GM19099 (cell line): Measurements from ENCODE around the gene CANT1.

Experiments used
- POLR2A ChIP-seq: IDR thresholded peaks from 3 replicates; pipeline ENCODE4 v1.6.1; 2011; ENCODE audit warnings: low read depth; ENCODE audit not compliant: insufficient read length; ENCODE audit errors: extremely low read depth

The CANT1 gene

GRCh38 chr17:79023180-79023705 lies 13.7 kb upstream of the CANT1 start:
- no peak for TF ChIP-seq POLR2A

DNA sequence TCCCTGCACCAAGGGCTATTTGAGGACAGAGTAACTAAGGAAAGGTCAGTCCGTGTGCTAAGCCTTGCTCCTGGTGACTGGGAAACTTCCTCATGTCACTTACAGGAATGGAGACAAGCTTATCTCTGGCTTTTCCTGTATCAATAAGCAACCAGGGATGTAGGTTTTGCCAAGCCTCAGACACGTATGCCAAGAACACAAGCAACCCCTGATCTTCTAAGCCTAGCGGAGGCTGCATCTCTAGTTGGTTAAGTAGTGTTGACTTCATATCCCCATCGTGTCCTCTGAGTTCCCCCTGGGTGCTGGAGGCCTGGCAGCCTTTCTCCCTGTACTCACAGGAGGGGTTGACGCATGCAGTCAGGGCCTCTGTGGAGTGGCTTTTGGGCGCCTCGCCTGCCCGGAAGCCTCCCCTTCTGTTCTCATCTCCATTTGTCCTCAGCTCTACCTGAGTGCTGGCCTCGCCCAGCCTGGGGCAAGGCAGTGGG lies 13.0 kb upstream of the CANT1 start:
- no peak for TF ChIP-seq POLR2A

- no peak for TF ChIP-seq POLR2A
Measured at GRCh38 chr17:79020631-79021301, 11.2 kb upstream of the CANT1 start.

GRCh38 chr17:79019632-79020584 lies 10.3 kb upstream of the CANT1 start:
- TF ChIP-seq POLR2A = no peak

GRCh38 chr17:79019261-79019631 lies 9.7 kb upstream of the CANT1 start:
- no peak for TF ChIP-seq POLR2A

GRCh38 chr17:79018370-79018695 lies 8.8 kb upstream of the CANT1 start:
- no peak for TF ChIP-seq POLR2A

DNA sequence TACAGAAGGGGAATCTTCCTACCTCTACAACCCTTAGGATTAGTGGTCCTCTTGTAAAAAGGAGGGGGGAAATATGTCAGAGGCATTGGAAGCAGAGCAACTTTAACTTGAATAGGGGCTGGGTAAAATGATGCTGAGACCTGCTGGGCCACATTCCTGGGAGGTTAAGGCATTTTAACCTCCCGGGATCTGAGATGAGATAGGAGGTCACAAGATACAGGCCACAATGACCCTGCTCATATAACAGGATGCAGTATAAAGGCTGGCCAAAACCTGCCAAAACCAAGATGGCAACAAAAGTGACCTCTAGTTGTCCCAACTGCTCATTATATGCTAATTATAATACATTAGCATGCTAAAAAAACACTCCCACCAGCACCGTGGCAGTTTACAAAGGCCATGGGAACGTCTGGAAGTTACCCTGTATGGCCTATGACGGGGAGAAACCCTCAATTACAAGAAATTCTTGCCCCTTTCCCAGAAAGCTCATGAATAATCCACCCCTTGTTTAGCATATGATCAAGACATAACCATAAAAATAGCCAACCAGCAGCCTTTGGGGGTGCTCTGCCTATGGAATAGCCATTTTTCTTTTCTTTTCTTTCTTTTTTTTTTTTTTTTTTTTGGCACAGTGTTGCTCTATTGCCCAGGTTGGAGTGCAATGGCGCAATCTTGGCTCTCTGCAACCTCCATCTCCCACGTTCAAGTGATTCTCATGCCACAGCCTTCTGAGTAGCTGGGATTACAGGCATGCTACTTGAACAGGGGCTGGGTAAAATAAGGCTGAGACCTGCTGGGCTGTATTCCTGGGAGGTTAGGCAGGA lies 8.2 kb upstream of the CANT1 start:
- no peak for TF ChIP-seq POLR2A

GRCh38 chr17:79014158-79014758 lies 4.7 kb upstream of the CANT1 start:
- no peak for TF ChIP-seq POLR2A

- no peak for TF ChIP-seq POLR2A
Measured at GRCh38 chr17:79012563-79013134, 3.1 kb upstream of the CANT1 start.

DNA sequence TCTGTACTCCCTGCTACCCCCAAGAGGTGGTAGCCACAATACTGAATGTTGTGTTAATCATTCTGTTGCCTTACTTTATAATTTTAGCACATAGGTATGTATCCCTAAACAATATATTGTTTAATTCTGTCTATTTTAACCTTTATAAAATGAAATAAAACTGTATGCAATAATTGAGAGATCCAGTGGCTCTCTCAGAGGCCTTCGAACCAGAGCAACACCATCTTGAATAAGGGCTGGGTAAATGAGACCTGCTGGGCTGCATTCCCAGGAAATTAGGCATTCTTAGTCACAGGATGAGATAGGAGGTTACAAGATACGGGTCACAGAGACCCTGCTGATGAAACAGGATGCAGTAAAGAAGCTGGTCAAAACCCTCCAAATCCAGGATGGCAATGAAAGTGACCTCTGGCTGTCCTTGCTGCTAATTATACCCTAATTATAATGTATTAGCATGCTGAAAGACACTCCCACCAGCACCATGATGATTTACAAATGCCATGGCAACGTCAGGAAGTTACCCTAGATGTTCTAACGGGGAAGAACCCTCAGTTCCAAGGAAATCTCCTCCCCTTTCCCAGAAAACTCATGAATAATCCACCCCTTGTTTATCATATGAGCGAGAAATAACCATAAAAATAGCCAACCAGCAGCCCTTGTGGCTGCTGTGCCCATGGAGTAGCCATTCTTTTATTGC lies 2.0 kb upstream of the CANT1 start:
- no peak for TF ChIP-seq POLR2A

DNA sequence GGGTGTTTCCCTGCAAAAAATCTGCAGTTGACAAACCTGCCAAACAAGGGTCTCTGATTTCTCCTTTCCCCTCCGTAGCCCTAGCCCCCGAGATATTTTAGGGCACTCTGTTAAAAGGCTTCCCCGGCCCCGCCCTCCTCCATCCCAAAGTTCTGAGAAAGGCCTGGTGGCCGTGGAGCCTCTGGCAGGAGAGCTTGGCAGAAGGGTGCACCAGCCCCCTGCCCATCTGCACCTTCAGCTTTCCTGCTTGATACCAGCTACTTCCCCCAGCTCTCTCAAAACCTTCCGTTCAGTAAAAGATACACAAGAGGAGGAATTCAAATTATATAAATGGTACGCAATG lies 711 bp upstream of the CANT1 start:
- TF ChIP-seq POLR2A = no peak

- TF ChIP-seq POLR2A = no peak
Measured at GRCh38 chr17:79008666-79009387, 737 bp downstream of the CANT1 start.

DNA sequence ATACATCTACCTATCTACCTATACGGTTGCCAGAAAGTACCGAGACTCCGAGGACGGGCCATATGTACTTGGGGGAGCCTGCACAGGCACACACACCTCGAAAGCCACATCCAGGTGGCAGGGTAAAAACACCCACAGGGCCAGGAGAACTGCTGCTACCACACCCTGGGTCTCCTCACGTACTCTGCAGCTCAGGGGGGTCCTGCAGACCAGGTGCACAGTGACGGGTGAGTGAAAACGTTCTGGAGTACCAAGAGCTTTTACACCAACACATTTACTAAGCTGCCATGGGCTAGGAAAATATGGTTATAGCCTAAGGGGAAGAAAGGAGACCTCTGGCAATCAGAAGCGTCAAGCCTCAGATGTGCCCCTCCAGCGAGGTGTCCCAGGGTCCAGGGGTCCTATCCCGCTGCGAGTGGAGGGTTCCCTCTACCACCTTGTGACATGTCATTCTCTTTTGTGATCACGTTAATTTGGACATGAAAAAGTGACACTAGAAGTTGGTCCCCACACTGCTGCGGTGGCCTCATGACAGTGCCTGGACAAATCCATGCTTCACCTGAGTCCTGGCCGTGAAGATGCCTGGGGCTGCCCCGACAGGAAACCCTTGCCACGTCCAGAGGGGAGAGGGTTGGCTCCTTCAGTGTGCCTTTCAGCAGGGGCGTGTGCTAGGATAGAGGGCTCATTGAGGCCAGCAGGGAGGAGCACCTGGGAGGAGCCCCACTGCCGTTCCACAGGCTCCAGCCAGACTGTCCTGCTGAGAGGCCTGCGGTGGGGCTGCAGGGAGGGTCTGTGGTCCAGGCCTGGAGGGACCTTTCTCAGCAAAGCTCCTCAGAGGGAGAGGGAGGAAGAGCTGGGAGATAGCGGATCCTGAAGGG lies 1.8 kb downstream of the CANT1 start:
- TF ChIP-seq POLR2A = no peak
